HCT116 (cell line): Measurements from ENCODE around the gene GIGYF1.

Source experiments
- EGR1 ChIP-seq: IDR thresholded peaks from 2 replicates; pipeline ENCODE4 v1.6.1; 2012; ENCODE audit warnings: low read depth
- ELF1 ChIP-seq: IDR thresholded peaks from 2 replicates; pipeline ENCODE4 v1.6.1; 2012; ENCODE audit warnings: low read depth, borderline replicate concordance
- EZH2 ChIP-seq: fragments of 200-600 bp; sonication (generic); IDR thresholded peaks from 2 replicates; pipeline ENCODE4 v1.6.1; 2017; ENCODE audit warnings: antibody characterized with exemption, mixed run types
- POLR2A ChIP-seq: IDR thresholded peaks from 2 replicates; pipeline ENCODE4 v1.7.0; 2011; ENCODE audit warnings: borderline replicate concordance; ENCODE audit not compliant: insufficient read depth, insufficient read length; ENCODE audit errors: extremely low read depth
- POLR2AphosphoS5 ChIP-seq: IDR thresholded peaks from 2 replicates; pipeline ENCODE4 v1.6.1; 2011; ENCODE audit warnings: mild to moderate bottlenecking, low read depth, low read length, moderate library complexity
- RAD21 ChIP-seq: IDR thresholded peaks from 2 replicates; pipeline ENCODE4 v1.6.1; 2012; ENCODE audit warnings: low read depth, mild to moderate bottlenecking
- SP1 ChIP-seq: IDR thresholded peaks from 2 replicates; pipeline ENCODE4 v1.6.1; 2012; ENCODE audit warnings: low read depth
- YY1 ChIP-seq: IDR thresholded peaks from 2 replicates; pipeline ENCODE4 v1.6.1; 2011; ENCODE audit warnings: low read length, low read depth, moderate library complexity, mild to moderate bottlenecking; ENCODE audit not compliant: insufficient replicate concordance; ENCODE audit errors: extremely low read depth
- ZFX ChIP-seq: fragments of 450-650 bp; IDR thresholded peaks from 2 replicates; pipeline ENCODE4 v1.6.1; 2017
- ZNF274 ChIP-seq: fragments of 200-500 bp; sonication (Bioruptor generic); IDR thresholded peaks from 2 replicates; pipeline ENCODE4 v1.6.1; 2014; ENCODE audit warnings: mild to moderate bottlenecking, low read depth, low read length, inconsistent platforms
- TF ChIP-seq, protein P1 (sequence below): IDR thresholded peaks from 2 replicates; pipeline ENCODE4 v1.6.1; 2012; ENCODE audit warnings: low read depth
- TF ChIP-seq, protein P2 (sequence below), 3 experiments: fragments of 200-600 bp in 1 of 3; sonication (generic) in 1 of 3; IDR thresholded peaks in 2 of 3; conservative IDR thresholded peaks in 1 of 3; 2 replicates each; pipeline ENCODE4 v1.5.1; 2012 to 2017; ENCODE audit warnings: low read depth in 2 of 3, low read length in 2 of 3, antibody characterized with exemption in 1 of 3, borderline replicate concordance in 1 of 3, control low read depth in 1 of 3, mild to moderate bottlenecking in 1 of 3, mixed read lengths in 1 of 3, mixed run types in 1 of 3, moderate library complexity in 1 of 3; ENCODE audit not compliant: insufficient read depth in 1 of 3
- TF ChIP-seq, protein P3 (sequence below): IDR thresholded peaks from 2 replicates; pipeline ENCODE4 v1.6.1; 2012
- TF ChIP-seq, protein P4 (sequence below): IDR thresholded peaks from 2 replicates; pipeline ENCODE4 v1.6.1; 2012

DNA sequence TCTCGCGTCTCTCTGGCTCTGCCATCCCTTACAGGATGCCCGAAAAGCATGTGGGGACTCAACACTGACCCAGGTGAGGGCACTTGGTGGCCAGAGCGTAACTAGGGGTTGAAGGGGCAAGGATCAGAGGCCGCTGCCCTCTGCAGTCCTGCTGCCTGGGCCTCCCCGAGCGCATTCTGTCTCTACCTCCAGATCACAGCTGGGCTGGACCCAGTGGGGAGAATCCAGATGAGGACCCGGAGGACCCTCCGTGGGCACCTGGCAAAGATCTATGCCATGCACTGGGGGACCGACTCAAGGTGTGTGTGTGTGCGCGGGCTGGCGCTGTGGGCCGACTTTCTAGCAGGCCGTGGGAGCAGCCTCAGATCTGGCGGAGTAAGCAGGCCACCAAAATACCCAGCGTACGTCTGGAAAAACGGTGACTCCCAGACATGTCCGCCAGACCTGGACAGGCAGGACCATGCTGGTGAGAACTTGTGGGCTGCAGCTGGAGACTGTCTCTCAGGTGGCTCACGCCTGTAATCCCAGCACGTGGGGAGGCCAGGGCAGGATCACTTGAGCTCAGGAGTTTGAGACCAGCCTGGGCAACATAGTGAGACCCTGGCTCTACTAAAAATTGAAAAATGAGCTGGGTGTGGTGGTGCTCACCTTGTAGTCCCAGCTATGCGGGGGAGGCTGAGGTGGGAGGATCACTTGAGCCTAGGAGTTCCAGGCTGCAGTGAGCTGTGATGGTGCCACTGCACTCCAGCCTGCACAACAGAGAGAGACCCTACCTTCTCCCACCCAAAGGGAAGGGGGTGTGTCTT, 17.3 kb downstream of the GIGYF1 start:
- TF ChIP-seq, protein P1, sequence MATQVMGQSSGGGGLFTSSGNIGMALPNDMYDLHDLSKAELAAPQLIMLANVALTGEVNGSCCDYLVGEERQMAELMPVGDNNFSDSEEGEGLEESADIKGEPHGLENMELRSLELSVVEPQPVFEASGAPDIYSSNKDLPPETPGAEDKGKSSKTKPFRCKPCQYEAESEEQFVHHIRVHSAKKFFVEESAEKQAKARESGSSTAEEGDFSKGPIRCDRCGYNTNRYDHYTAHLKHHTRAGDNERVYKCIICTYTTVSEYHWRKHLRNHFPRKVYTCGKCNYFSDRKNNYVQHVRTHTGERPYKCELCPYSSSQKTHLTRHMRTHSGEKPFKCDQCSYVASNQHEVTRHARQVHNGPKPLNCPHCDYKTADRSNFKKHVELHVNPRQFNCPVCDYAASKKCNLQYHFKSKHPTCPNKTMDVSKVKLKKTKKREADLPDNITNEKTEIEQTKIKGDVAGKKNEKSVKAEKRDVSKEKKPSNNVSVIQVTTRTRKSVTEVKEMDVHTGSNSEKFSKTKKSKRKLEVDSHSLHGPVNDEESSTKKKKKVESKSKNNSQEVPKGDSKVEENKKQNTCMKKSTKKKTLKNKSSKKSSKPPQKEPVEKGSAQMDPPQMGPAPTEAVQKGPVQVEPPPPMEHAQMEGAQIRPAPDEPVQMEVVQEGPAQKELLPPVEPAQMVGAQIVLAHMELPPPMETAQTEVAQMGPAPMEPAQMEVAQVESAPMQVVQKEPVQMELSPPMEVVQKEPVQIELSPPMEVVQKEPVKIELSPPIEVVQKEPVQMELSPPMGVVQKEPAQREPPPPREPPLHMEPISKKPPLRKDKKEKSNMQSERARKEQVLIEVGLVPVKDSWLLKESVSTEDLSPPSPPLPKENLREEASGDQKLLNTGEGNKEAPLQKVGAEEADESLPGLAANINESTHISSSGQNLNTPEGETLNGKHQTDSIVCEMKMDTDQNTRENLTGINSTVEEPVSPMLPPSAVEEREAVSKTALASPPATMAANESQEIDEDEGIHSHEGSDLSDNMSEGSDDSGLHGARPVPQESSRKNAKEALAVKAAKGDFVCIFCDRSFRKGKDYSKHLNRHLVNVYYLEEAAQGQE, result no peak
- no peak for TF ChIP-seq YY1
- no peak for TF ChIP-seq POLR2AphosphoS5
- no peak for TF ChIP-seq POLR2A
- TF ChIP-seq, protein P2, sequence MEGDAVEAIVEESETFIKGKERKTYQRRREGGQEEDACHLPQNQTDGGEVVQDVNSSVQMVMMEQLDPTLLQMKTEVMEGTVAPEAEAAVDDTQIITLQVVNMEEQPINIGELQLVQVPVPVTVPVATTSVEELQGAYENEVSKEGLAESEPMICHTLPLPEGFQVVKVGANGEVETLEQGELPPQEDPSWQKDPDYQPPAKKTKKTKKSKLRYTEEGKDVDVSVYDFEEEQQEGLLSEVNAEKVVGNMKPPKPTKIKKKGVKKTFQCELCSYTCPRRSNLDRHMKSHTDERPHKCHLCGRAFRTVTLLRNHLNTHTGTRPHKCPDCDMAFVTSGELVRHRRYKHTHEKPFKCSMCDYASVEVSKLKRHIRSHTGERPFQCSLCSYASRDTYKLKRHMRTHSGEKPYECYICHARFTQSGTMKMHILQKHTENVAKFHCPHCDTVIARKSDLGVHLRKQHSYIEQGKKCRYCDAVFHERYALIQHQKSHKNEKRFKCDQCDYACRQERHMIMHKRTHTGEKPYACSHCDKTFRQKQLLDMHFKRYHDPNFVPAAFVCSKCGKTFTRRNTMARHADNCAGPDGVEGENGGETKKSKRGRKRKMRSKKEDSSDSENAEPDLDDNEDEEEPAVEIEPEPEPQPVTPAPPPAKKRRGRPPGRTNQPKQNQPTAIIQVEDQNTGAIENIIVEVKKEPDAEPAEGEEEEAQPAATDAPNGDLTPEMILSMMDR (IDR thresholded peaks at IDR 0.05 in 2 of 3, conservative IDR thresholded peaks at IDR 0.05 in 1 of 3; ENCODE audit: borderline replicate concordance in 1 of 3, insufficient read depth in 1 of 3, low read depth in 2 of 3, low read length in 2 of 3), result no peak
- TF ChIP-seq ELF1, result no peak
- no peak for TF ChIP-seq EGR1
- TF ChIP-seq ZNF274, result no peak
- no peak for TF ChIP-seq EZH2
- TF ChIP-seq, protein P3, sequence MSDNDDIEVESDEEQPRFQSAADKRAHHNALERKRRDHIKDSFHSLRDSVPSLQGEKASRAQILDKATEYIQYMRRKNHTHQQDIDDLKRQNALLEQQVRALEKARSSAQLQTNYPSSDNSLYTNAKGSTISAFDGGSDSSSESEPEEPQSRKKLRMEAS, result no peak
- no peak for TF ChIP-seq SP1
- TF ChIP-seq ZFX, result no peak
- TF ChIP-seq RAD21, result no peak
- TF ChIP-seq, protein P4, sequence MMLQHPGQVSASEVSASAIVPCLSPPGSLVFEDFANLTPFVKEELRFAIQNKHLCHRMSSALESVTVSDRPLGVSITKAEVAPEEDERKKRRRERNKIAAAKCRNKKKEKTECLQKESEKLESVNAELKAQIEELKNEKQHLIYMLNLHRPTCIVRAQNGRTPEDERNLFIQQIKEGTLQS, result no peak
